AG10803 (cell line): ENCODE data around the gene ZNF326.
A peak's percentile ranks its signal among the peaks of the same experiment; 100 is the strongest.

Source experiments
- DNase-seq: peaks from one replicate; pipeline ENCODE4 v3.0.0; 2010; ENCODE audit warnings: low read depth
- H3K4me3 ChIP-seq: 2 replicates; pipeline ENCODE4 v1.5.1; 2011; ENCODE audit warnings: mild to moderate bottlenecking, low read length, control low read depth
- TF ChIP-seq, protein P1 (sequence below): conservative IDR thresholded peaks from 2 replicates; pipeline ENCODE4 v1.5.1; 2011; ENCODE audit warnings: mild to moderate bottlenecking, low read length, control low read depth, inconsistent platforms

Gene ZNF326

DNA sequence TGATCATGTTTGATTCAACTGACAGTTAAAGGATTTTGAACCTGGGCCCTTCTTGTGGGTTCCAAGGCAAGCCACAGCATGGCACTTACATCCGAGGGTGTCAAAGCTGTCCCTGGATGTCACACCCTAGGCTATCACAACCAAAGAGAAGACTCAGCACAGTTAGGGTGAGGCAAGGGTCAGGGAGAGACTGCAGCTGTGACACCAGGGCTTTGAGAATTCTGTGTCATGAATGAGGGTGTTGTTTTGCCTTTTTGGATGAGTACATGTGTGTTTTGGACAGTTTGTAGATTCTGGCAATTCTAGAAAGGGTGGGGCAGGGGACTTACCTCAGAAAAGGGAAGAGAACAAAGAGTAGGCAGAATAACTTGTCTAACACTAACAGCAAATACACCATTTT, 37.8 kb upstream of the ZNF326 start:
- H3K4me3 ChIP-seq: no peak overlapping the region
- DNase-seq: no peak
- TF ChIP-seq, protein P1, sequence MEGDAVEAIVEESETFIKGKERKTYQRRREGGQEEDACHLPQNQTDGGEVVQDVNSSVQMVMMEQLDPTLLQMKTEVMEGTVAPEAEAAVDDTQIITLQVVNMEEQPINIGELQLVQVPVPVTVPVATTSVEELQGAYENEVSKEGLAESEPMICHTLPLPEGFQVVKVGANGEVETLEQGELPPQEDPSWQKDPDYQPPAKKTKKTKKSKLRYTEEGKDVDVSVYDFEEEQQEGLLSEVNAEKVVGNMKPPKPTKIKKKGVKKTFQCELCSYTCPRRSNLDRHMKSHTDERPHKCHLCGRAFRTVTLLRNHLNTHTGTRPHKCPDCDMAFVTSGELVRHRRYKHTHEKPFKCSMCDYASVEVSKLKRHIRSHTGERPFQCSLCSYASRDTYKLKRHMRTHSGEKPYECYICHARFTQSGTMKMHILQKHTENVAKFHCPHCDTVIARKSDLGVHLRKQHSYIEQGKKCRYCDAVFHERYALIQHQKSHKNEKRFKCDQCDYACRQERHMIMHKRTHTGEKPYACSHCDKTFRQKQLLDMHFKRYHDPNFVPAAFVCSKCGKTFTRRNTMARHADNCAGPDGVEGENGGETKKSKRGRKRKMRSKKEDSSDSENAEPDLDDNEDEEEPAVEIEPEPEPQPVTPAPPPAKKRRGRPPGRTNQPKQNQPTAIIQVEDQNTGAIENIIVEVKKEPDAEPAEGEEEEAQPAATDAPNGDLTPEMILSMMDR: no peak

DNA sequence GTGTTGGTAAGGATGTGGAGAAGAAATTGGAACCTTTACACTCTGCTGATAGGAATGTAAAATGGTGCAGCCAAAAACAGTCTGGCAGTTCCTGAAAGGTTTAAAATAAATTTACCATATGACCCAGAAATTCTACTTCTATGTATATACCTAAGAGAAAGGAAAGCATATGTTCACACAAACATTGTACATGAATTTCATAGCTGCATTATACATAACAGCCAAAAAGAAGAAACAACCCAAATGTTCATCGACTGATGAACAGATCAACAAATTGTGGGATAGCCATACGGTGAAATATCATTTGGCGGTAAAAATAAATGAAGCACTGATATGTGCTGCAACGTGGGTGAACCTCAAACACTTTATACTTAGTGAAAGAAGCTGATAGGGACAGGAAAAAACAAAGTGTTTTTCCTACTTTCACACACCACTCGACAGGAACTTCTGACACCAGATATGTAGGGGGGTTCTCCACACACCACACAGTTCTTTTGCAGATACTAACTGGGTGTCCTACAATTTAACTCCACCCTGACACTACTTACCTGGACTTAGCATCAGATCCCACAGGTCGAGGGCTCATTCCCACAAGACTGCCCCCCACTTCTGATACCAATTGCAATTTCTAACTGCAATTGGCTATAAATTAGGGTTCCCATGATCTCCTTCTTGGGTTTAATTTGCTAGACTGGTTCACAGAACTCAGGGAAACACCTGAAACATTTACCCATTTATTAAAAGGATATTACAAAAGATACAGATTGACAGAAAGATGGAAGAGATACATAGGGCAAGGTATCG, 35.9 kb upstream of the ZNF326 start:
- H3K4me3 ChIP-seq: no peak overlapping the region
- DNase-seq: no peak
- TF ChIP-seq, protein P1: no peak

- no peak for DNase-seq
- TF ChIP-seq, protein P1: no peak
- H3K4me3 ChIP-seq: no peak overlapping the region
Measured at GRCh38 chr1:89959719-89960118, 35.2 kb upstream of the ZNF326 start.

GRCh38 chr1:89962024-89962741, 32.7 kb upstream of the ZNF326 start:
- no peak overlapping the region for H3K4me3 ChIP-seq
- DNase-seq: peak; percentile 40
- TF ChIP-seq, protein P1: no peak

DNA sequence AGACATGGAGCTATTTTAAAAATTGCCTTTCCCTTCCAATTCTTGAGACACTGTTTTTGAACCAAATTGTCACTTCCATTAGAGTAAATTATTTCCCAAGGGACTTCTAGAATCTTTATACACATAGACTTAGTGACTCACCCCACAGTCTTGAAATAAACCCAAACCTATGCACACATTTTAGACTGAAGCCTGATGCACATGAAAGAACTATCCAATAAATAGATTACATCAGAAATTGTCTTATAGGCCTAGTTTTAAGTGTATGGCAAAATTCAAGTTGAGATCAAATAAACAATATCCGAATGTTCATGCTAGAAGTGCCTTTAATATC, 32.2 kb upstream of the ZNF326 start:
- DNase-seq: peak; percentile 33
- no peak overlapping the region for H3K4me3 ChIP-seq

DNA sequence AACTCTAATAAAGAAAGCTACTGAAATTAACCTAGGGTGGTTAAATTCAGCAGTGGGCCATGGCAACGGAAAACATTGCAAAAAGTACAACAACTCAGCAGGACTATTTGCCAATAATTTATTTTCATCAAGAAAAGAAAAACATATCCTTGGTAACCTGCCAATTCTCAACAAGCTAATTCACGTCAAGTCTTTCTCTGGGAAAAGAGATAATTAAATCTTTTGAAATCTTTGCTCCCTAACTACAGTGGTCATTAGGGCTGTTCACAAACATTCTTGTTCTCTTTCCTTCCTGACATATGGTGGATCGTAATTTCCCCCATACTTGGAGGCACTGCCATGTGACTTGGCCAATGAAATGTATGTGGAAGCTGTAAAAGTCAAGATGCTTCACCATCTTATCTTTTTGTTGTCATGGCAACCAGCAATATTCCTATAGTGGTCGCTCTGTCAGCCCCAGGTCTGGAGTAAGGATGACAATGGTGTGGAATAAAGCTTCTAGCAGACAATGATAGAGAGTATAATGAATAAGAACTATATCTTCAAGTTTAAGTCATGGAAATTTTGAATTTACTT, 29.6 kb upstream of the ZNF326 start:
- TF ChIP-seq, protein P1: no peak
- no peak for DNase-seq
- H3K4me3 ChIP-seq: no peak overlapping the region

More for the DNA sequence above, 32.2 kb upstream of the ZNF326 start:
- TF ChIP-seq, protein P1: no peak
